Stimulated activated naive CD8-positive, alpha-beta T cell treated with anti-CD3 and anti-CD28 coated beads, Interleukin-15, Interleukin-2, amounts not matched to agents 100 U/mL and 50 U/mL, for 24 hours (primary cell): Measurements from ENCODE around the gene RABGEF1.

Experiments
- ATAC-seq: fragments of 150-1000 bp; cut with Tn5 transposase; one replicate; pipeline ENCODE4 v1.10.0; 2021
- DNase-seq: peaks from one replicate; pipeline ENCODE4 v3.0.0; 2021

The RABGEF1 gene

GRCh38 chr7:66859339-66859738 is 118.8 kb downstream of the RABGEF1 start:
- ATAC-seq (no peak), DNase-seq (no peak)

GRCh38 chr7:66859794-66860645 is 119.5 kb downstream of the RABGEF1 start:
- DNase-seq, result peak; percentile 39

GRCh38 chr7:66860767-66861166 is 120.2 kb downstream of the RABGEF1 start:
- DNase-seq, result no peak

More at GRCh38 chr7:66859794-66860645, 119.5 kb downstream of the RABGEF1 start:
- ATAC-seq, result peak; percentile 99

More at GRCh38 chr7:66860767-66861166, 120.2 kb downstream of the RABGEF1 start:
- ATAC-seq, result no peak
